NOMO-1 treated with DMSO at 0.1 percent for 48 hours (cell line): ENCODE data around the gene MRPS10.
"Not testable (repeated sequence)": the region's sequence is repeated elsewhere in the genome, so short reads cannot be mapped to it uniquely, and the experiment has no call there.

Source experiments
- DNase-seq: peaks from one replicate; lab custom pipeline; 2025; ENCODE audit not compliant: unreplicated experiment; lab: John Stamatoyannopoulos, UW

MRPS10 gene

DNA sequence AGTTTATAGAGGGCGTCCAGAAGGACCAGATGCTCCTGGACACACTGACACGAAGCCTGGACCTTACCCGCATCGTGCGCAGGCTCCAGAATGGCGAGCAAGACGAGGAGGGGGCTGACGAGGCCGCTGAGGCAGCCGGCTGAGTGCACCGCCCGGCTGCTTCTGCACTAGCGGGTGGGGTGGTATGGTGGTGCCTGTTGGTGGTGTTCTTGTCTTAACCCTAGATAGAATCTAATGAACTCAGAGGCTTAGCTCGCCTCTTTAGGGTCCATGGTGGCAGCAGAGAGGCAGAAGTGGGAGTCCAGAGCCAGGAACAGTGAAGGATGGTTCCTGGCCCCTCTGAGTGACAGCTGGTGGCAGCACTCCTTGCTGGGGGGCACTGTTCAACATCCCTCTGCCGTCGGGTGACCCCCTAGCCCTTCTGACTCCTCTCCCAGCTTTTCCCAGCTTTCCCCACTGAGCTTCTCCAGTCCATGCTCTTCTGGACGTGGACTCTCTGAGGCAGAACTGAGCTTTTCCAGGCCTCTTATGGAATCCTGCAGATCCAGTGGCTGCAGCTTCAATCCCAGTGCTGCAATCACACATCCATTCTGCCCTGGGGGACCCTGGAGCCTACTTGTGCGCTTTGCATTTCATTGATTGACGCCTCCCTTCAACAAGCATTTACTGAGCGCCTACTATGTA, 38.3 kb downstream of the MRPS10 start:
- DNase-seq = no peak

DNA sequence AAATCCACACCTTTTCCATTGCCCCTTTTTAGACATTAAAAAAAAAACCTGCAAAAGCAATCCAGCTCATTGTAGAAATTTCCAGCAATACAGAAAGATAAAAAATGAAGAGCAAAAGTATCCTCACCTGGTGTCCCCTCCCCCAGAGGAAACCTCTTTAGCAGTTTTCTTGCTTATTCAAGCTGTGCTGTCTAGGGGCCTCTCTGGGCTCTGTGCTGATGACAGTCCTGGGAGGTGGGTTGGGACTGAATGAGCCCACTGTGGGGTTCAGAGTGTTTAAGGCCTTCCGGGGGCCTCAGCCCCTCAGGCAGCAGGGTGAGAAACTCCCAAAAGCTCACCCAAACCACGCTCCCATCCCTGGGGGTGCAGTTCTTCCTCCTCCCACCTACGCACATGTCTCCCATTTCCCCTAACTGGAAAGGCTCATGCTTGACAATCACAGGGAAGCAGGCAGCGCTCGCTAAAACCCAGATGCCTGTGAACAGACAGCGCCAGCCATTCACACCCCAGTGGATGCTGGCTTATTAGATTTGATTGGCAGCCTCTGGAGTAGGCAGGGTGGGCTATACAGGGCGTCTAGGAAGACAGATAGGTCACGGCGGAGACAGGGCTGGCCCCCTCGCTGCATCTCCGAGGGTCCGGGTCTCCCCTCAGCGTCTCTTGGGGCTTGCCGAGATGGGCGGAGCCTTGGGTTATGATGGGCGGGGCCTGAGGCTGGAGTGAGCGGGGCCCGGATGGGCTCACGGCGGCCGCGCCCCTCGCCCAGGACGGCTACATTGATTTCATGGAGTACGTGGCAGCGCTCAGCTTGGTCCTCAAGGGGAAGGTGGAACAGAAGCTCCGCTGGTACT, 39.9 kb downstream of the MRPS10 start:
- DNase-seq = no peak

DNA sequence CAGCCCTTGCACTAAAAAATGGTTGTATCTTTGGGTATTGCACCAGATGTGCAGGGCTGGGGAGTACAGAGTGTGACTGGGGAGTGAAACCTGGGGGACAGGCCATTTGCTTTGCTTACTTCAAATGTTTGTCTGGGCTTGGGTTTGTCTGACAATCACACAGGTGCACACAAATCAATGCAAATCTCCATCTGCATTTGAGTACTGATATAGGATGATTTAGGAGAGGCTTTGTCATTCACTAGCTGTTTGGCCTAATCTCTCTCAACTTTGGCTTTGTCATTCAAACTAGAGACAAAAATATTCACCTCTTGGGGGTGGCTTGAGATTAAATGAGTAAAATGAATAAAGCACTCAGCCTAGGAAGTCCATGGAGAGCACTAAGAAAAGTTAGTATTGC, 40.7 kb downstream of the MRPS10 start:
- no peak for DNase-seq

DNA sequence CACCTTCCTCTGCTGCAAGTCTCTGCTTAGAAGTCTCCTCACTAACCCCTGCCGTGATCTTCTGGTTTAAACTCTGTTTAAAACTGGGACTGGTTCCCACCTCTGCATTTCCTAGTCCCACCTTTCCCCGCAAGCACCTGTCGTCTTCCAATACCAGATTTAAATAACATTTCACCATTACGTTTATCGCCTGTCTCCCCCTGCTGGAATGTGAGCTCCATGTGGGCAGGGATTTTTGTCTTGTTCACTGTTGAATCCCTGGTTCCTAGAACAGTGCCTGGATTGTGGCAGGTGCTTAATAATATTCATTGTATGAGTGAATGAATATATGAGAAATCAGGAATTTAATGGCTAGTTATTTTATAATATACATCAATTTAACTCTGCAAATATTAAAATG, 41.8 kb downstream of the MRPS10 start:
- no peak for DNase-seq

DNA sequence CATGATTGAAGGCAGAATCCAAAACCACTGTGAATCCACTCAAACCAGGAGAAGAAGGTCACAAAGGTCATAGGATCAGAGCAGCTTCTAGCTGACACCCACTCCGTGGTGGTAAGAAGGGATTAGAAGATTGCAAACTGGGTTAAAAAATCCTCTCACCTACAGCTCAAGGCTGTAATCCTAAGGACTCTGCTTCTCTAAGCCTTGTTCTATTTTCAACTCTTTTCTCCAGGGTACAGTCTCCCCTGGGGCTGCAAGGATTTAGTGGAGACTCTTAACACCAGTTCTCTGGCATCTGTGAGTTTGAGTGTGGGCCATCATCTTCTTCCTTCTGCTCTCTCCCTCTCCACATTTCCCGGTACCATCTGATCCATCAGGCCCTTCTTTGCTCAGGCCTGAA, 44.6 kb downstream of the MRPS10 start, which contains the start of gene GUCA1A:
GUCA1A (plus strand) TSS at position 264 of the 400 bp plus-strand sequence. CDS start 250 bp downstream, outside the sequence.
- DNase-seq = no peak

DNA sequence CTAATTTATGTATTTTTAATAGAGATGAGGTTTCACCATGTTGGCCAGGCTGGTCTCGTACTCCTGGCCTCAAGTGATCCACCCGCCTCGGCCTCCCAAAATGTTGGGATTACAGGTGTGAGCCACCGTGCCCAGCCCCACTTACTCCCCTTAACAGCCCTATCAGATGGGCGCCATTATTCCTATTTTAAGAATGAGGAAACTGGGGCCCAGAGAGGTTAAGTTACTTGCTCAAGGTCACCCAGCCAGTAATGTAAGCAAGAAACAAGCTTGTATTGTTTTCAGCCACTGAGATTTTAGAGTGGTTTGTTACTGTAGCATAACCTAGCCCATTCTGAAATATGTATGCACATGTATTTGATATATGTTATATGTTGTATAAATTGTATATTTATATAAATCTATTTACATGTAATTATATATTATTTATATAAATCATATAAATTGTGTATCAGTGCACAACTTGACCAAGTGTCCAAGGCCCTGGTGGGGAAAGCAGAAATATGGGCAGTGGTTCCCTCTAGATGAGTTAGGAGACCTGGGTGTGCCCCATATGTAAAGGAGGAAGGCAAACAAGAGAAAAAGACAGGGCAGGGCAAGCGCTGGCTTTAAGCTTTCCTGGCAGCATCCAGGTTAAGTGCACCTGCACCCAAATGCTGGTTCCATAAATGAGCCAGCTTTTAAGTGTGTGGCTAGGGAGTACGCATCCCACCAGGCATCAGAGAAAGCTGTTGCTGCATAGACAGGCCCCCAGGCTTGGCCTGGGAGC, 45.7 kb downstream of the MRPS10 start:
- no peak for DNase-seq

DNA sequence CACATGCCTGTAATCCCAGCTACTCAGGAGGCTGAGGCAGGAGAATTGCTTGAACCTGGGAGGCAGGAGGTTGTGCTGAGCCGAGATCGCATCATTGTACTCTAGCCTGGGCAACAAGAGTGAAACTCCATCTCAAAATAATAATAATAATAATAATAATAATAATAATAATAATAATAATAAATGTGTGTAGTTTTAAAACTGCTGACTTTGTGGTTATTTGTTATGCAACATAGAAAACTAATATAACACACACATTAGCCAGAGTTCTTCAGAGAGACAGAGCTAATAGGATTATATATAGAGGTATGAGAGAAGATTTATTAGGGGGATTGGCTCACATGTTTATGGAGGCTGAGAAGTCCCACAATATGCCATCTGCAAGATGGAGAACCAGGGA, 47.9 kb downstream of the MRPS10 start:
- DNase-seq = not testable (repeated sequence)

DNA sequence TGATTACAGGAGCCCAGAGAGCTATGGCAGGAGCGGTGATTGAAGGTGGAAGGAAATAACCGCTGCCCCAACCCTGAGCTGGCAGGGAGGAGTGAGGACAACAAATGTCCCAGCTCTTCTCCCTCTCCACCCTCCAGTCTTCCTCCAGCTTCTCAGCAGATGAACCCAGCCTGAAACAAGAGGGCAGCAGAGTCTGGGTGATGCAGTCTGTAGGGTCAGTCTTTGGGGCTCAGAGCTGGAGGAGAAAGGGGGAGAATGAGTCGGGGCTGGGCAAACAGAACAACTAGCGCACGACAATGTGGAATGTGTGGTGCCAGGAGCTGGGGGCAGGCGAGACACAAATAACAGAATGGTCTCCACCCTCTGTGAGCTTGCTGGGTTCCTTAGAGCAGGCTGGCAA, 49.0 kb downstream of the MRPS10 start:
- DNase-seq = no peak

DNA sequence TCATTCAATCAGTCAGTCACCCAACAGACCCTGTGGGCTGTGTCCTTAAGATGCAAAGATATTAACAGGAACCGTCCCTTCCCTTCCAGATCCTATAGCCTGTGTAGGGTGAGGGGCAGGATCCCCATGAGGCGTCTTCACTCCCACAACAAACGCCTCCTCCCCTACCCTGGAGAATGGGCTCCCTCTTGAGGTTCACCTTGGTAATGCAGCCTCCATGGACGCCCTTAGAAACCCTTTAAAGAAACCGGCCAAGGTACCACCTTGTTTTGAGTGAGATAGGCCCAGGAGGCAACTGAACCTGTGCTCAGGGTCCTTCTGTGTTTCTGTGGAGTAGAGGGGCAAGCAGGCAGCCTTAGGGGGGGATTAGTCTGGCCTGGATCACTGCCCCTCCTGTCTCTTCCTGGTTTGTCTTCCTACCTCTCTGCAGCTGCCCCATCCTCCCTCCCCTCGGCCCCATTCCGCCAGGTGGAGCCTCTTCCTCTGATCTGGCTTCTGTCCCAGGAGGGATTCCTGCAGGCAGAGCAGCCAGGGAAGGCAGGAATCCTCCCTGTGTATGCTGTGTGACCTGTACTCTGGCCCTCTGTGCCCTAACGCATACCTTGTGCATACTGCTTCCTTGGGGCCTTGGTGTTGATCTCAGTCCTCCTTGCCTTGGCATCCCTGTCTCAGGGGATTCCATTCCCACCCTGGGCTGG, 51.1 kb downstream of the MRPS10 start:
- peak; percentile 51 for DNase-seq

DNA sequence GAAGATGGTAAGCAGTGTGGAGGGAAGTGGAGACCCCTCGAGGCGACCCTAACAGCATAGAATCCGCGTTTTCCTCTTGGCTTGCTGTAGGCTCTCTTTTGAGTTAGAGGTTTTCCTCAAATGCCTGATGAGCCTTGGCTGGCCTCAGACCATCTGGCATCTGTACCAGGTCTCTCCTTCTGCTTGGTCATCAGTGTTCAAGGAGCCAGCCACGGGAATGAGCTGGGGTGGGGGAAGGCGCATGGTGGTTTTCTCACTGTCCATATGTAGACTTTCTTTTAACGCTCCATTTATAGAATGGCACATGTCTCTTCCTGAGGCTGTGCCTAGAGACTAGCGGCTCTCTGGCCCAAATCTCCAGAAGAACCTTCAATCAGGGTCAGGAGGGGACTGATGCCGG, 52.6 kb downstream of the MRPS10 start:
- DNase-seq = no peak

DNA sequence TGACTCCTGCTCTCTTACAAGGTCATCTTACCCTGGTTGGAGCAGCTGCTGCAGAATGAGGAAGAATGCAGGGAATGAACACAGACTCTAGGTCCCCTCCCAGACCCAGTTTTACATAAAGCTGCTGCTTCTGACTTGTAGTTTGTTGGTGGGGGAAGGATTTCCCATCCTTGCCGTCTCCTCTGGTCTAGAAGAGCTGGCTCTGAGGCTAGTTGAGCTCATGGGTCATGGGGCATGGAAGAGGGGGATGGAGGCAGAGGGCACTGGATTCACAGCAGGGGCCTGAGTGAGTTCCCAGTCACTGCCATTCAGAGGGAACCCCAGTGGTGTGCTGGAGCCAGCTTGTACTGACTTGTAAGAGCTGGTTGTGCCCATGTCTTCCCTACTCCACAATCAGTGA, 53.7 kb downstream of the MRPS10 start:
- DNase-seq = peak; percentile 36

DNA sequence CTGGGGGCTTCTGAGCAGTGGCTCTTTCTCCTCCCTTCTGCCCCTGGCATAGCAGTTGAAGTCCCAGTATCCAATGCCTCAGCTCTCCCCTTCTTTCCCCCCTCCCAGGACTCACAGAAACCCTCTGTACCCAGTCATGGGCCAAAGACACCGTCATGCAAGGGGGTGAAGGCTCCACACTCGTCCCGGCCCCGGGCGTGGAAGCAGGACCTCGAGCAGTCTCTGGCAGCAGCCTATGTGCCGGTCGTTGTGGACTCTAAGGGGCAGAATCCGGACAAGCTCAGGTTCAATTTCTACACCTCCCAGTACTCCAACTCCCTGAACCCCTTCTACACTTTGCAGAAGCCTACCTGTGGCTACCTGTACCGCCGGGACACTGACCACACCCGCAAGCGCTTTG, 54.8 kb downstream of the MRPS10 start:
- DNase-seq = no peak

DNA sequence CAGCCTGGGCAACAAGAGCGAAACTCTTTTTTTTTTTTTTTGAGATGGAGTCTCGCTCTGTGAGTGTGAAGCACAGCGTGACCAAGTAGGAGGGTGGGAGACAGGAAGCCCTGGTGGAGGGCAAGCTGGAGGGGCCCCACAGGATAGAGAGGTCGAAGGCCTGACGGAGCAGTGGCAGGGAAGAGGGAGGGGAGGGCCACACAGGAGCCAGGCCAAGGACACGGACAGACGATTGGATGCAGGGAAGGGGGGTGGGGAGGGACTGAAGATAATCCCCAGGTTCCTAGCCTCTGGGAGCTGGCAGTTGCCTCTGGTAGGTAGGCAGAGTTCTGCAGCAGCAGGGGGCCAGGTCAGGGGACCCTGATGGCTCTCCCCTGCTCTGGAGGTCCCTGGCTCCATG, 55.3 kb downstream of the MRPS10 start:
- DNase-seq = no peak

DNA sequence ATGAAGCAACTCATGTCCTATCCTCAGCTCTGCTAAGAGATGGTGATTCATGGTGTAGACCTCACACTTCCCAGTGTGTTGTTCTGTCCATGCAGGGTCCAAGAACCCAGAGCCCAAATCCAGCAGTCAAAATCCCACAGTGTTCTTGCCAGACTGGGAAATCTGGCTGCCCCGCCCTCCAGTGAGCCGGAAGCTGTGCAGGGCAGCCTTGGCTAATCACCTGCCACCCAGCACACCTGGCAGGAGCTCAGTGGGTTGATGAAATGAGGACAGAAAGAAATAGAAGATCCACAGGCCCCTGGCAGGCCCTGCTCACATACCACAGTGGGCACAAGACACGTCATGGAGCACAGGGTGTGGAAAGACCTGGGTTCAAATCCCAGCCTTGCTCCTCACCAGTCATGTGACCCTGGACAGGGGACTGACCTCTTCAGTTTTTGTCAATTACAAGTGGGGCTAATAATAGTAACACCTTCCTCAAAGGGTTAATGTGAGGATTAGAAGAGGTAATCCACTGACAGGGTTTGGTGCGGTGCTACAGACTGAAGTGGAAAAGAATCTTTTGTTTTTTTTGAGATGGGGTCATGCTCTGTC, 58.1 kb downstream of the MRPS10 start:
- DNase-seq = no peak

DNA sequence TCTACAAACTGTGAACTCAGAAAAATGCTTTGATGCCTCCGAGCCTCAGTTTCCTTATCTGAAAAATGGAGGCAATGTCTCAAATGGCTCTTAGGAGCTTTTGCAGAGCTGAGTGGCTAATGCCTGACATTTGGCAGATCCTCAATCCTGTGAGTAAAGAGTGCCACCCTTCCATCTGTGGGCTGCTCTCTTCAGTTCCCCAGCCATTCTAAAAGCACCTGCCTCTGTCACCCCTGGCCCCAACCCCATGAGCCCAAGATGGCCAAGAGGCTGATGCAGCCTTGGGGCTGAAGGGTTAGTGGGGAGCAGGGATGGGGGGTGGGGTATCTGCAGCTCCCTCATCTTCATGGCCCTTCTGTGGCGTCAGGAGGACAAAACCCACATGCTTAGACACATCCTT, 59.0 kb downstream of the MRPS10 start:
- no peak for DNase-seq

DNA sequence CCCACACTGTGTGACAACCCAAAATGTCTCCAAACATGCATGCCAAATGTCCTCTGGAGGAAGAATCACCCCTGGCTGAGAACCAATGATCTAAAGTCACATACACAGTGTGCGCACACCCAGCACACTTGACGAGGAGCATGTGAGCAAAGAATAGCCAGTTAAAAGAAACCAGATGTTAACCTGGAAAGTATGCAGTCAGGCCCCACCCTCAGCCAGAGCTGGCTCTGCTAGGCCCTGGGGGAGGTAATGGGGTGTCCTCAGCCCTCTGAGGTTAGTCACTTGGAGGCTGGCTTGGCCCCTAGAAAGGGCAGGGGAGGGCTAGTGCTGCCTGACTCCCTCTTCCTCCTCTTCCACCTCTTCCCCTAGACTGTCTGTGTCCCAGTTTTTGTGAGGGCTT, 59.6 kb downstream of the MRPS10 start:
- no peak for DNase-seq
